T-helper 2 cell (primary cell): Measurements from ENCODE around the gene TOX2.

Source experiments
- DNase-seq, 5 experiments: peaks; one replicate each; pipeline versions ENCODE4 v3.0.0 to v3.0.0-alpha.2; 2012 to 2022

TOX2 gene

DNA sequence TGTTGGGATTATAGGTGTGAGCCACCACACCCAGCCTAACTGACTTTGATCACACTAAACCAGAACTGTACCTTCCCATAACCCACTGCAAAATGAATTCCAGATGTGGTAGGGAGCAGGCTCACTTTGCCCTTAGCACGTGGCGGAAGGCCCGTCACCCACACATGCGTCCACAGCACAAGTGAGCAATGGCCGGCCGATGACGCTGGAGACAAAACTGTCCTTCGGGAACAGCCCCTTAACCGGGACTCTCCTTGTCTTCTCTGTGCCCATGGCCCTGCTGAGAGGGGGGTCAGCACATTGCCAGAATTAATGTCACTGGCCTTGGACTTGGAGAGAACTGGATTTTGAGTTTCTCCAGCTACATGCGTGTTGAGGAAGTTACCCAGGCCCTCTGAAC lies 107.2 kb downstream of the TOX2 start:
- DNase-seq, result no peak

DNA sequence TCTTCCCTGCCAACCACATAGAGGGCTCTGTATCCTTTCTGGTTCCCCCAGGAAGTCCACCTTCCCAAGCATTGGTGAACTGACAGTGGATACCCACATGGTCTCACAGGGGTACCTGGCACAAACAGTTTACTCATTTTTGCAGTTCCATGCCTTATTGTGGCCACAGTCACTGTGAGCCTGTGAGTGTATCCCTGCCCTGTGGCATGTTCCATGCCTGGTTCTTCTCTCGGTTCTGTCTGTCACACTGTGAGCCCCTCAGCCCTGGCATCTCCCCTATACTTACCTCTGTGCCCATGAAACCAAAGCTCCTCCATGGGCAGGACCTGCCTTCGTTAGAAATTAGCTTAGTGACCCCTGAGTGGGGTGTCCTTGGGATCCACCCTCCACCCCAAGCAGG lies 107.8 kb downstream of the TOX2 start:
- DNase-seq, result no peak

DNA sequence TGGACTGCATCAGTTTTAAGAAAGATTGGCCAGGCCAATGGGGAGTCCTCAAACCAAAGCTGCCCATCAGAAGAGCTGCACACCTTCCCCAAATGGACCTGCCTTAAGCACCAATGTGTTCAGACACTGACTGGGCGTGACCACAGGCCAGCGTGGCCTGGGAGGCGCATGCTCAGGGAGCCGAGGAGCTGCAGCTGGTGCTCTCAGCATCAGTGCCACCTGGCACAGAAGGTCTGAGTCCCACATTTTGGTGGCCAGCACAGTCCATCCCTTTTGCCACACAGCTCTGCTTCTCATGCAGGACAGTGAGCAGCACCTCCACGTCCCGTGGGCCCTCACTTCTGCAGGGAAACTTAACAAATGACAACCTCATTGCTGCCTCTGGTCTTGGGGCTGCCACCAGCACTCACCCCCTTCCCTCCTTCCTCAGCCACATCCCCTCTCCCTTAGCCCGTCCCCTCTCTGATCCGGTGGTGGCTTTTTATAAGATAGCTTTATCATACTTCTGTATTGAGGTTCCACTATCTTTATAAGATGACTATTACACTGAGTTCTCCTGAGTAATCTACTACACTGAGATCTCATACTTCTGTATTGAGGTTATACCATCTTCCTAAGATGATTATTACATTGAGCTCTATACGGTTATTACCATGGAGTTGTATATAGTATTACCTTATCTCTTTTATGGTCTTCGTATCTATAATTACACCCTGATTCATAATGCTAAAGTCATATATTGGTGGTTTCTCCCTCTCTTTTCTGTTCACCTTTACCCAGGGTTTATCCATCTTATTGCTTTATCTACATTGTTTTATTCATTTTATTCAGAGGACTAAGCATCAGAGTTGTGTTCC lies 109.1 kb downstream of the TOX2 start:
- DNase-seq, result no peak

DNA sequence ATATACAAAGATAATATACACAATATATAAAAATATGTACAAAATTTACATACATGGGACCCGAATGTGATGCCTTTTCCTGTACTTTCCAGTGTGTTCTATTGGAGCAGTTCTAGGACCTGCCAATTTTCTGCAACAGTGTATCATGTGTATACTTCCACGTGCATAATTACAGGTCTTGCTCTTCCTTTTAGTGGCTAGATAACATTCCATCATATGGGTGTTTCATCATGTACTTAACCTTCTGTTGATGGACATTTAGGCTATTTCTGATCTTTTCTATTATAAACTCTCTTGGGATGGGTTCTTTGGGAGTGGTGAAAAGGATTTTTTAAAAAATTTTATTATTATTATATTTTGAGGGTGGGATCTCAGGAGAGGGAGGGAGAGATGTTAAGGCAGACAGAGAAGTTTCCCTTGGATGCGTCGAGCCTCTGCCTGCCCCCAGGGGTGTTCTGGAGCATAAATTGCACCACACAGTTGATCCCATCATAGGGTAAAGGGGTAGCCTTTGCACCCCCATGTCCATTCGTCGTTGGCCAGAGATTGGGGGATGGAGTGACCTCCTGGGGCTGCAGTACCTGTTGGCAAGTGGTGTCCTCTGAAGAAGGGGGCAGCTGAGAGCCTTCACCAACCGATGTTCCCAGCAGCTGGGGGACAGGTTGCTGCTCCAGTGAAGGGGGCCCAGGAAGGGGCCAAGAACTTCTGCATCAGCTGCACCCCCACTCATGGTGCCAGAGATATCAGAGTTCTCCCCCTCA lies 110.3 kb downstream of the TOX2 start:
- DNase-seq, result no peak

DNA sequence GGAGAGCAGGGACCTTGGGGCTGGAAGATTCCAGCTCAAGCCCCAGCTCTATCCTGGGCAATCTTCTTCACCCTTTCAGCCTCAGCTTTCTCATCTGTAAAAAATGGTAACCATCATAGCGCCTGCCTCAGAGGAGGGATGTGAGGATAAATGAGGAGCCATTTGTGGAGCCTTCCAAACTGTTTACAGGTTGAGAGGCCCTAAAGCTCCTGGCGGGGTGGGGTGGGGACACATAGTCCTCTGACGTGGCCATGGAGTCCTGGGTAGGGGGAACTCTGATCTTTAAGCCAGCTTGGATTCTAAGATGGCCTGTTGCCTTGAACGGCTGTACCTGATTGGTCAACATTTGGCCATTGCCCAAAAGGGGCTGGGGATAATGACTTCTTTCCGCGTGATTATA lies 111.1 kb downstream of the TOX2 start:
- DNase-seq, result no peak

DNA sequence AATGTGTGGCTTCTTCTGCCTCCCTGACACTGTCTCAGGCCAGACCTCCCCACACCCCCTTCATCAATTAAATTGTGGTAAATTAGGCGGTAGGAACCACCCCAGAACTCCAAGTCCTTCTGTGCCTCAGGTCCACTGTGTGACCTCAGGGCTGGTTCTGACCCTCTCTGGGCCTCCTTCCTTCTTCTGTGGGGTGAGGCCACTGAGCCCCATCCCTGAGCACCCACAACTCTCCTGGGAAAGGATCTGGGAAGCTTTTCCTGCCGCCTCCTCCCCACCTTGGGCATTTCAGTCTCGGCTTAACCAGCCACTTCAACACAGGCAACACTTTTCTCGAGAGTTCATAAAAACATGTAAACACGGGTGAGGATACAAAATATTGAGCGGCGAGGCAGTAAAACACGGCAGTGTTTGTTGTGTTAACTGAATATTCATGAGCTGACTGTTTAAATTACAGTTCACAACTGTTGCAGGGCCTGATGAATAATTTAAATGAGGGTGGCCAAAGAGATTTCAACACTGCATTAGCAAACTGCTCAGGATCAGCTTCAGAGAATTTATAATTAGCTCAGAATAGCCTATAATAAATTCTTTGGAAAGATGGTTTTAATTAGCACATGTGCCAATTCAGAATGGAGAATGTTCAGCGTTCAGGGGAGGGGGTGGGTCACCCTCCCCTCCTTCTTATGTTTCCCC lies 112.1 kb downstream of the TOX2 start:
- DNase-seq, result no peak

DNA sequence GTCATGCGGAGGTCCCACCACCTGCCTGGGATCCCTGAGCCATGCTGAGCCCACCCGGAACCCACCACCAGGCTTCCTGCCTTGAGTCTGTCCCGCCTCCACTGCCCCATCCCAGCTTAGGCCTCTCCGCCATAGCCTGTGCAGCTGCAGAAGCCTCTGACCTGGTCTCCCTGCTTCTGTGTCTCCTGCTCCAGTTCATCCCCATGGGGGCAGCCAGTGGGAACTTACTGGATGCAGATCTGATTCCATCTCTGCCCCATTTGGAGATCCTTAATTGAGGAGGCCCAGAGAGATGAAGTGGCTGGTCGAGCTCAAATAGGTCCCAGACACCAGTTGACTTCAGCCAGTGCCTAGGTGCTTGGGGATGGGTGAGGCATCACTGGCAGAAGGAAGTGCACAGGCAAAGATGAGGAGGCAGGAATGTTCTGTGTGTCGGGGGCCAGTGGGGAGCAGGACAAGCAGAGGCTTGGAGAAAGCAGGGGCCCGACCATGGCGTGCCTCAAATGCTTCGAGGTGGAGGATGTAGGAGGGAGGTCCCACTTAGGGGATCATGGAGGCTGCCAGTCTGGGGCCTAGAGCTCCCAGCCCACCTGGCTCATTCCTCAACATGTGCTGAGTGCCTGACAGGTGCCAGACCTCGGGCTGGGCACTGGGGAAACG lies 112.8 kb downstream of the TOX2 start:
- no peak for DNase-seq

DNA sequence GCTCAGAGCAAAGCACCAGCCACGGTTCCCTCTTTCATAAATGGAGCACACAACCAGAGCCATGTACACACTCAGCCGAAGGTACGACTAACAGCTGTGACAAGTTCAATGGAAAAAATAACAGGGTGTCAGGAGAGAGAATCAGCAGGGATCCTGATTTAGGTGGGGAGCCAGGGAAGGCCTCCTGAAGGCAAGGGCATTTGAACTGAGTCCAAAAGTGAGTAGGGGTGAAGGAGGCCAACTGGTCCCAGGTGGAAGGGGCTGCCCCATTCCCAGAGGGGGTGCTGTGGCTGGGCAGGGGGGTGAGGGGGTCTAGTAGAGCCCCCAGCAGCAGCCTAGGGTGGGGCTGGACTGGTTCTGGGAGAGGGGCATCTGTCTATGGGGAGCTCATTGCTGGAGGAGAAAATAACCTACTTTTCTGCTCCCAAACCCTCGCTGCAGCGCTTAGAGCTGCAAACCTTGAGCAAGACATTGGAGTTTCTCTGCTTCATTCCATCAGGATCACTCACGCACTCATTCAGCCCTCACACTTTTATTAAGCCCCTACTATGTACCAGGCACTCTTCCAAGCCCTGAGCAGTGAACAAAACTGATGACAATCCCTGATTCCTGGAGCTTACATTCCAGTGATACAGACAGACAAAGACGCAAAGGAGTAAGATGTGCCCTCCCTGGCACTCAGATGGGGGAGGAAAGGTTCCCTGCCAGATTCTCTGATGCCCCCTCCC lies 113.5 kb downstream of the TOX2 start:
- DNase-seq, result no peak

DNA sequence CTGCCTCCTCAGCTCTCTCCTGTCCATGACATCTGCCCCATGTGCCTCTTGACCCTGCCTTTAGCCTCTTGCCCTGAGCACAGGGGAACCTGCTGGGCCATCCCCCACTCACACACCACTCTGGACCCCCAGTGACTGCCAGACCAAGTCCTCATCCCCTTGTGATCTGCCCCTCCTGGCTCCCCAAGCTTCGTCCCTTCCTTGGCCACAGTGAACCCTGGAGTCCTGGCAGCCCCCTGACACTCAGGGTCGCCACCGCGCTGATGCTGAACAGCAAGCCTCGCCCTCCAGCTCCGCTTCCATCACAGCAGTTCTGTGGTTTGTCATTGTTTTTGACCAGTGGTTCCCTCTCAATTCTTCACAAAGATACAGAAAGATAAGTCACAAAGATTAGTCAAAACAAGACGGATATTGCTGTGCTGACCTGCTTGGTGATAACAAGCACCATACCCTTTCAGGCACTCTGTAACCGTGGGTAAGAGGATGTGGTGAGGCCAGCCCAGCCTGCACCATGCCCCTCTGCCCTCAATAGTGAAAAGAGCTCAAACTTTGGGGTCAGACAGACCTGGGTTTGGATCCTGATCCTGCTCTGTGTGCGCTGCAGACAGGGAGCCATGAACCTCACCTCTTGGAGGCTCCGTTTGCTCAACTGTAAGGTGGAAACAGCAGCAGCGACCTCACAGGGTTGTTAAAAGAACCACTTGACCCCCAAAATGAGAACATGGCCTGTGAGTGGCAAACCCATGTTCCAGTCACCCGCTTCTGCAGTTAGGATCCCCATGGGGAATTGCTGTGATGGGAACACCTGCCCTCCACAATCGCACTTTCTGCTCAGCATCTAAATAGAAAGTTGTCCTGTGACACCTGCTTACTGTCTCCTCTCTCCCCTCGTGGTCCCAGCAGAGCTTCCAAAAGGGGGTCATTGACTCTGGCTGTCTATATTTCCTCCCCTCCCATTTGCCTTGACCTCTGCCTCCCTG lies 114.5 kb downstream of the TOX2 start:
- peak in 2 of 5 experiments; percentile 15 to 92 for DNase-seq

DNA sequence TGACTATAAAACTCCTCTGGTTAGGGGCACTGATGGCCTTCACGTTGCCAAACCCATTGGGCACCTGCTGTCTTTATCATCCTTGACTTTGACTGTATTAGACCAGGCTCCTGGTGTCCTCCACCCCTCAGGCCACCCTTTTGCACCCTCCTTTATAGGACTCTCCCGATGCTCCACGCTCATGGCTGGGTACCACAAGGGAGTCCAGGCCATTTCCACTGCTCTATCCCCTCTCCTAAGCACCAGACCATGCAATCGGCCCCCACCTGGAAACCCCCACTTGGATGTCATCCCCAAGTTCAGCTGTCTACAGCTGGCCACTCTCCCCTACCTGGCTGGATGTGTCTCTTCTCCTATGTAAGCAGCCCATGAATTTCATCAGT lies 115.2 kb downstream of the TOX2 start:
- no peak for DNase-seq

DNA sequence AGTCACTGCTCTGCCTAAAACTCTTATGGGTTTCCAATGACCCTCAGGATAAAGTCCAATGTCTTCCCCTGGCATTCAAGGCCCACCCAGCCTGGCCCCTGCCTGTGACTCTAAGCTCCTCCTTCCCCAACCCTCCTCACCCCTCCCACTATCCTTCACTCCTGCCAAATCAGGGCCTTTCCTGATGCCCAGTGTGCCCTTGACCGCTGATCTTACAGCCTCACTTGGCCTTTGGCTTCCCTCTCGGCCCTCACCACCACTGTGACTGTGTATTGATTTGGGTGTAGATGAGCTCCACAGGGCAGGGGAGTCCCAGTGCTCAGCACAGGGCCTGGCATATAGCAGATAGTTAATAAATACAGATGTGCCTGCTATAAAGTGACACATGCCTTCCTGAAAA lies 115.7 kb downstream of the TOX2 start:
- DNase-seq, result no peak

DNA sequence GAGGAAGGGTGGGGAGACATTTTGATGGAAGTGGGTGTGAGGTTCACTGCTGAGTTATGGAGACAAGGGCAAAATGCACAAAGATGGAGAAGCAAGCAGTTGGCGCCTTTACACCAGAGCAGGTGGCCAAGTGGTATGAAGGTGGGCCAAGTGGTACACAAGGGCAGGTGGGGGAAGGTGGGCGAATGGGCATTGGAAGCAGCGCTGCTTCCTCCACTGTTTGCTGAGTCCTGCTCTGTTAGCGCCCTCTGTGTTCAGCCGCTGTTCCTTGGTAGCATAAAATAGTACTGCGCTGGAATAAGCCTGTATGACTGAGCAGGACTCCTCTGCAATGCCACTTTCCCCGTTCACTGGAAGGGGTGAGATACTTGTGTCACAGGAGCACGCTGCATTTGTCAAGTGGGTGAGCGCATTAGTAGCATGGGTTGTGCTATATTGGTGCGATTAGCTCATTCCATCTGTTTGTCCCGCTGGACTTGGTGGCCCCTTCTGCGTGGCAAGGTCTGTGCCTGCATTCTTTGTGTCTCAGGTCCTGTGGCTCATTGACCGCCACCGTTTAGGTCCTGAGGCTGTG lies 116.4 kb downstream of the TOX2 start:
- DNase-seq, result no peak

DNA sequence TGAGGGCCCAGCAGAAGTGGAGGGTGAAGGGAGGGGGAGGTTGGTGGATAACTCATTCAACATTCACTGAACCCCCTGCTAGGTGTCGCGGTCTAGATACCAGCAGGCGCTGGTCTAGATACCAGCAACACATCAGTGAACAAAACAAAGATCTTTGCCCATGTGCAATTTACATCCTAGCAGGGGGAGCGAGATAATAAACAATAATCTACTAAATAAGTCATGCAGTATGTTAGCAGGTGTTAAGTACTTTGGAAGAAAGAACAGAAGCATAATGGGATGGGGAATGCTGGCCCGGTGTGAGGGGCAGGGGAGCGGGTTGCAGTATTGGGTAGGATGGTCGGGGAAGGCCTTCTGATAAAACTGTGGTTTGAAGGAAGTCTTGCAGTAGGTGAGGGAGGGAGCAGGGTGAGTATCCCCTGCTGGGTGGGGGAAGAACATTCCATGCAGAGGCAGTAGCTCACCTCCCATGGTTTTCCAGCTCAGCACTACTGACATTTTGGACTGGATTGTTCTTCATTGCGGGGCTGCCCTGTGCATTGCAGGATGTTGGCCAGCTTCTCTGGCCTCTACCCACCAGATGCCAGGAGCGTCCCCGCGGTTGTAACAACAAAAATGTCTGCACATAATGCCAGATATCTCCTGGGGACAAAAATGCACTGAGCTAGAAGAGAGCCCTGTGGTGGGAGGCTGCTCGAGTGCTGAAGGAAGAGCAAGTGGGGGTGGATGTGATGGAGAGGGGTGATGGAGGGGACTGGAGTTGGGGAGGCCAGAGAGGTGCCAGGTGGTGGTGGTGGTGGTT lies 117.3 kb downstream of the TOX2 start:
- no peak for DNase-seq

DNA sequence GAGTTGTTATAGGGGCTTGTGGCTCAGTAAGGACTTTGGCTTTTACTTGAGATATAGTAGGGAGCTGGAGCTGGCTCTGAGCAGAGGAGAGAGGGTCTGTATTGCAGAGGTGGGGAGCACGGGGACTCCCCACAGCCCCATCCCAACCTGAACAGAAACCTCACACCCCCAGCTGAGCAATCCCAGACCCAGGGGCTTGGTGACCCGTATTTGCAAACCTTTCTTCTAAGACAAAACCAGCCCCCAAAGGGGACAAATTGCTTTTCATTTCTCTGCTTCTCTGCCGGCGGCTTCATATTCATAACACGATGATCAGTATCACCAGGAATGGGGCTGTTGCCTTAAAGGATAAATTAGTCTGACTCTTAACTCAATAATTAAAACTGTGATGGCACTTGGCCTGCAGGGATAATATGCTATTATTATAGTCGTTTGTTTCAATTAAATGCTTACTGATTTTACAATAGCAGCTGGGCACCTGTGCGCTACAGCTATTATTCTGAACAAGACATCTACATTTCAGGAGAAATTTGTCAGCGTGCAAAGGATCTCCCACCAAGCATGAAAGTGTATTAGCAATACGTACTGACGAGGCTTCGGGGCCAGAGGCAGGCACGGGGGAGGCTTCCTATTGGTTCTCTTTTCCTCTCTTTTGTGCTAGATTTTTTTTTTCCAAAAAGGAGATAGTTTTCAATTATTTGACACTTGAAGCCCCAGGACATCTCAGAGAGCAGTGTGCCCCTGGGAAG lies 118.1 kb downstream of the TOX2 start:
- no peak for DNase-seq

DNA sequence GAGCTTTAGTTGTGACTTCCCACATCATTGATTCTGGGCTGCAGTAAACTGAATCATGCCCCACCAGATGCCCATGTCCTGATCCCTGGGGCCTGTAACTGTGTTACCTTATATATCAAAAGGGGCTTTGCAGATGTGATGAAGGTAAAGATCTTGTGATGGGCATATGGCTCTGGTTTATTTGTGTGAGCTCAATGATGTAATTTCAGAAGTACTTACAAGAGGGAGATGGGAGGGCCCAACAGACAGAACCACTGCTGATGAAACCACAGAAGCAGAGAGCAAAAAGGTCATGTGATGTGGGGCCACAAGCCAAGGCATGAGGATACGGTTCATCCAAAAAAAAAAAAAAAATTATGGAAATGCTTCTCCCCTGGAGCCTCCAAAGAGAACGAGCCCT lies 118.7 kb downstream of the TOX2 start:
- peak in 1 of 5 experiments; percentile 40 for DNase-seq

DNA sequence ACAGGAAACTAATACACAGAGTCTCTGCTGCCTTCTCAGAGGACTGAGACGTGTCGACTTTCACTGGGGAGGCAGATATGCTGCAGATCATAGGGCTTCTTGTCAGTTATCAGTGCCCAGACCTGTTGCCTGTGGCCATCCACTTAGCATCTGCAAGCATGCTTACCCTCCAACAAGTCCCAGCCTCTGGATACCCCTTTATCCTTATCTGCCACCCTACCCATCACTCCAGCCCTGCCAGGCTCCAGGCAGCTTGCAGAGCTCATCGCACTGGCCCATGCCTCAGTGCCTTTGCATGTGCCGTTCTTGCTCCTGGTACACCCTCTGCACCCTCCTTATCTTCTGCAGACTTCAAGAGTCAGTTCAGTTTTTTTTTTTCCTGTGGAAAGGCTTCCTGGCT lies 119.2 kb downstream of the TOX2 start:
- DNase-seq, result no peak

DNA sequence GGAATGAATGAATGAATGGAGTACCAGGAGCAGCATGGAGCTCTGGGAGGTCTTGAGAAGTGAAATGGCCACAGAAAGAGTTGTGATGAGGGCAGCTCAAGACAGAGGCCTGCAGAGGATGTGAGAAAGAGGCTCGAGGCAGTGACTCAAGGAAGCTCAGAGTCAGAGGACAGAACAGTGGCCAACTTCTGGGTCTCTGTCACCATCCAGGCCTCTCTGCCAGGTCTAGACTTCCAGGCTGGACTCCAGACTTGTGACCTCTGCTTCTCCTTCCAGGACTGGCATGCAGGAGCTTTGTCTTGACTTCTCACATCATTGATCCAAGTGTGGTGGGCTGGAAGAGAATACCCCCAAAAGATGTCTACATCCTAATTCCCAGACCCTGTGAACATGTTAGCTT lies 119.8 kb downstream of the TOX2 start:
- no peak for DNase-seq

DNA sequence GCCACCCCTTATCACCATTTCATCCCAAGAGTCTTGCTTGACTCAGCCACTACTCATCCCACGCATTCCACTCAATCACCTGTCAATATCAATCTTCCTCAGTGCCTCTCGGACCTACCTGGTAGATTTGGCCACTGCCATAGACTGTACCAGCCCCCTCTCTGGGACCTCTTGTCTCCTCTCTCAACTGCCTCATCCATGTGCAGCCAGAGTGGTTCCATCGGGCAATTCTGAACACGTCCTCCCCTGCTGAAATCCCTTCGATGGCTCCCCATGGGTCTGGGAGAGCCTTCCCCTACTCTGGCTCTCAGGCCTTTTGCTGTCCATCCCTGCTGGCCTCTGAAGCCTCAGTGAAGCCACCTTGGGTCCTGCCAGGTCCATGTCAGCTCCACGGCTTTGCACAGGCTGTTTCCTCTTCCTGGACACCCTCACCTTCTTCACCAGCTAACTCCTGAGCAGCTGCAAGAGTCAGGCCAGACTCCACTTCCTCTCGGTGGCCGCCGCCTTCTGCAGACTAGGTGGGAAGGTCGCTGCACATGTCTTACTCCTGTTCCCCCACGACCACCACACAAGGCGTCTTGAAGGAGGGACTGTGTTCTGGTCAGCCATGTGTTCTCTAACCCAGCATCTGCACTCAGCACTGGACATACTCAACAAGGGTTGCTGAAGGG lies 120.4 kb downstream of the TOX2 start:
- DNase-seq, result no peak

DNA sequence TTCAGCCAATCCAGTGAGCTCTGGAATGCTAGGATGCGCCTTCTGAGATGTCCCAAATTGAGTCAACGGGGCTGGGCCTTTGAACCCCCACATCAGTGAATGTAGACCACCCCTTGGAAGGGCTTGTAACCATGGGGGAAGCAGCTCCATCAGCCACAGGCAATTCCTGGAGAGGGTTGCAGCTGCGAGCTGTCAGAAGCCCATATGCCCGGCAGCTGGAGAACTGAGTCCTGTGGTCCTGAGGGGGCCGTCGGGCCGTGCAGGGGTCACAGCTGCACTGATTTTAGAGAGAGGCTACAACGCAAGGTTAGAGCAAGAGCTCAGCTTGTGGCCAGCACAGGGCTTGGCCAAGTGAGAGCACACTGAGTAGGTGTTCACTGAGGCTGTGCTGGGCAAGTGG lies 121.3 kb downstream of the TOX2 start:
- no peak for DNase-seq
